Suprapubic skin (tissue), 4 donors: Measurements from ENCODE around the gene TMEM131L.

Source experiments
- EP300 ChIP-seq: sonication (generic); formaldehyde crosslinking; IDR thresholded peaks from one replicate; pipeline ENCODE4 v1.6.1; 2017; ENCODE audit warnings: antibody characterized with exemption
- POLR2A ChIP-seq, 2 donors: fragments of 450-650 bp; IDR thresholded peaks; one replicate each; pipeline ENCODE4 v1.6.1; 2017; ENCODE audit warnings: antibody characterized with exemption in 2 of 2, mild to moderate bottlenecking in 2 of 2, moderate library complexity in 2 of 2
- POLR2AphosphoS5 ChIP-seq, 3 donors: sonication (generic); formaldehyde crosslinking; IDR thresholded peaks; one replicate each; pipeline ENCODE4 v1.6.1; 2017; ENCODE audit warnings: antibody characterized with exemption in 3 of 3
- TF ChIP-seq, protein P1 (sequence below), 2 donors: fragments of 200-600 bp in 1 of 2; fragments of 450-650 bp in 1 of 2; sonication (generic) in 1 of 2; IDR thresholded peaks; one replicate each; pipeline ENCODE4 v1.5.1; 2016 to 2019; ENCODE audit warnings: antibody characterized with exemption in 2 of 2, mild to moderate bottlenecking in 1 of 2, moderate library complexity in 1 of 2

DNA sequence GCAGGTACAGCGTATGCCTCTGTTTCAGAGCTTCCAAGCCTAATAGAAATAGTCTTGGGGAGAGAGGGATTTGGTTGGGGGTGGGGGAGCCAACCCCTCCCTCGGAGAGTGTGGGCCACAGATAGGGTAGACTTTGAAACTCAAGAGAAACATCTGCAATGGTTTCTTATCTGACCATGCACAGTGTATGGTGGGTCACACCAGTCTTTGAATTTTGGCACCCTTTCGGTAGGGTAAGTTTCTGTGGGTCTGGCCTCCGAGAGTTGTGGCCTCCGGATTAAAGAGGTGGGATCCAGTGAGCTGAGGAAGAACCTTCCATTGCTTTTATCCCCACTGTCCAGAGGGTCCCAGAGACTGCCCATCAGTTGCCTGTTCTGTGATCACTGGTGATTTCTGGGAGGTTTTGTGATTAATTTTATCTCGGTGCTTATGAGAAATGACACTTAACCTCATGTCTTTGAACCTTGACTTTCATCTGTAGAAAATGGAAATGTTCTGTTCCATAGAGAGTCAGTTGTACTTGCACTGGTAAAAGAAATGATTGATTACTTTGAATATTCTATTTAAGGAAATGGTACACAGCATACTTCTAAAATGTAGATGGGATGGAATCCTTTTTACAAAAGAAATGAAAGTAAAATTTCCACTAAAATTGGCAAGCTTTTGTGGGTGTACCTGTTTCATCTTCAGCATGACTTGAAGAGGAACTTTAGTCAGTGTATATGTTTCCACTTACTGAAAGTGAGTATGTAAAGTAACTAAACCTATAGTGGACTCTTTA lies 62.7 kb downstream of the TMEM131L start:
- no peak for TF ChIP-seq POLR2A (IDR thresholded peaks at IDR 0.05)
- TF ChIP-seq, protein P1, sequence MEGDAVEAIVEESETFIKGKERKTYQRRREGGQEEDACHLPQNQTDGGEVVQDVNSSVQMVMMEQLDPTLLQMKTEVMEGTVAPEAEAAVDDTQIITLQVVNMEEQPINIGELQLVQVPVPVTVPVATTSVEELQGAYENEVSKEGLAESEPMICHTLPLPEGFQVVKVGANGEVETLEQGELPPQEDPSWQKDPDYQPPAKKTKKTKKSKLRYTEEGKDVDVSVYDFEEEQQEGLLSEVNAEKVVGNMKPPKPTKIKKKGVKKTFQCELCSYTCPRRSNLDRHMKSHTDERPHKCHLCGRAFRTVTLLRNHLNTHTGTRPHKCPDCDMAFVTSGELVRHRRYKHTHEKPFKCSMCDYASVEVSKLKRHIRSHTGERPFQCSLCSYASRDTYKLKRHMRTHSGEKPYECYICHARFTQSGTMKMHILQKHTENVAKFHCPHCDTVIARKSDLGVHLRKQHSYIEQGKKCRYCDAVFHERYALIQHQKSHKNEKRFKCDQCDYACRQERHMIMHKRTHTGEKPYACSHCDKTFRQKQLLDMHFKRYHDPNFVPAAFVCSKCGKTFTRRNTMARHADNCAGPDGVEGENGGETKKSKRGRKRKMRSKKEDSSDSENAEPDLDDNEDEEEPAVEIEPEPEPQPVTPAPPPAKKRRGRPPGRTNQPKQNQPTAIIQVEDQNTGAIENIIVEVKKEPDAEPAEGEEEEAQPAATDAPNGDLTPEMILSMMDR (IDR thresholded peaks at IDR 0.05) = no peak
- TF ChIP-seq POLR2AphosphoS5 (IDR thresholded peaks at IDR 0.05) = no peak
- no peak for TF ChIP-seq EP300
